KBM-7 (cell line): ENCODE measurements around the gene DGKQ.
"Not testable (repeated sequence)": the region's sequence is repeated elsewhere in the genome, so short reads cannot be mapped to it uniquely, and the experiment has no call there.

ENCODE experiments used
- DNase-seq: peaks from one replicate; pipeline ENCODE4 v3.0.0-alpha.2; 2015
- in situ Hi-C: fragments of 300-500 bp; cut with MboI; formaldehyde crosslinking; loops from 2 replicates; pipeline ENCODE4 v1.14.3; 2020; ENCODE audit warnings: low sequenced_read_pairs, low pct_unique_long_range_greater_than_20kb, mixed read lengths

Gene DGKQ

GRCh38 chr4:1011666-1012033 lies 38.3 kb upstream of the DGKQ start:
- in situ Hi-C loops = no loop called here
- no peak for DNase-seq

GRCh38 chr4:1011022-1011665 lies 37.8 kb upstream of the DGKQ start, which contains the start of gene FGFRL1:
Gene FGFRL1, plus strand, starts transcription at chr4:1011626. Its CDS starts 860 bp downstream, at chr4:1012486.
- in situ Hi-C loops = no loop called here
- peak; percentile 51 for DNase-seq

- DNase-seq = peak; percentile 66
- in situ Hi-C loops = no loop called here
Measured at GRCh38 chr4:1010395-1011021, 37.1 kb upstream of the DGKQ start.

- peak; percentile 55 for DNase-seq
- in situ Hi-C loops = no loop called here
Measured at GRCh38 chr4:1009542-1010394, 36.4 kb upstream of the DGKQ start.

GRCh38 chr4:1008840-1009541 lies 35.6 kb upstream of the DGKQ start:
- in situ Hi-C loops = no loop called here

GRCh38 chr4:1006856-1007255 lies 33.5 kb upstream of the DGKQ start:
- in situ Hi-C loops = no loop called here
- DNase-seq = no peak

More at GRCh38 chr4:1008840-1009541, 35.6 kb upstream of the DGKQ start:
- peak; percentile 20 for DNase-seq

GRCh38 chr4:1004557-1005485 lies 31.5 kb upstream of the DGKQ start:
- no peak for DNase-seq
- in situ Hi-C loops = no loop called here

- DNase-seq = no peak
- in situ Hi-C loops = no loop called here
Measured at GRCh38 chr4:1004071-1004418, 30.7 kb upstream of the DGKQ start.

- DNase-seq = no peak
- in situ Hi-C loops = no loop called here
Measured at GRCh38 chr4:1003271-1004070, 30.1 kb upstream of the DGKQ start.

GRCh38 chr4:1002631-1003251 lies 29.4 kb upstream of the DGKQ start:
- DNase-seq = no peak
- in situ Hi-C loops = no loop called here

GRCh38 chr4:1002131-1002630 lies 28.8 kb upstream of the DGKQ start:
- in situ Hi-C loops = no loop called here

GRCh38 chr4:1001561-1002130 lies 28.3 kb upstream of the DGKQ start:
- DNase-seq = no peak
- in situ Hi-C loops = no loop called here

More at GRCh38 chr4:1002131-1002630, 28.8 kb upstream of the DGKQ start:
- DNase-seq = no peak

- no peak for DNase-seq
- in situ Hi-C loops = no loop called here
Measured at GRCh38 chr4:1000686-1001260, 27.4 kb upstream of the DGKQ start.

GRCh38 chr4:999882-1000425 lies 26.6 kb upstream of the DGKQ start:
- in situ Hi-C loops = no loop called here
- DNase-seq = no peak

GRCh38 chr4:999240-999863 lies 26.0 kb upstream of the DGKQ start:
- in situ Hi-C loops, DNase-seq: not testable (repeated sequence)
